GM12864 (cell line): Measurements from ENCODE around the gene PDE8B.
"Not testable (repeated sequence)": the region's sequence is repeated elsewhere in the genome, so short reads cannot be mapped to it uniquely, and the experiment has no call there.

Experiments
- DNase-seq: peaks from one replicate; pipeline ENCODE4 v3.0.0-alpha.2; 2011; ENCODE audit warnings: low read depth
- H3K4me3 ChIP-seq: 2 replicates; pipeline ENCODE4 v1.5.1; 2011; ENCODE audit warnings: mild to moderate bottlenecking, low read depth, low read length, control low read depth
- TF ChIP-seq, protein P1 (sequence below): IDR thresholded peaks from 2 replicates; pipeline ENCODE4 v1.5.1; 2011; ENCODE audit warnings: low read depth, mild to moderate bottlenecking, moderate library complexity, low read length, control low read depth, inconsistent platforms; ENCODE audit errors: missing control alignments

Gene PDE8B

DNA sequence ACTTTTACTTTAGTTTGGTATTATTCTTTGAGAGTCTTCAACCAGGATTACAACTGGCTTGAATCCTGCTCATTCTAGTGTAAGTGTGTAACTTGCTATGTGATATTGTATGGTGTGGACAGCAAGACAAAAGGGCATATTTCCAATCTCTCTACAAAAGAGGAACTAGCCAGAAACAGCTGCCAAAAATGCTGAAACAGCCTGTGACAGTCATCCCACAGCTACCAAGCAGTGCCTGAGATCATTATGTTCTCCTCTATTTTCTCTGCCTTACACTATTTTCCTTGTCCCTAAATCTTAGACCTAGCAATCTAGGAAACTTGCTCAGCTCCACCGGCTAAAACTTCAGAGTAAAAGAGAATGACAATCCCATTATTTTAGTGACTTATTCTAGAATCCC, 238.8 kb downstream of the PDE8B start:
- H3K4me3 ChIP-seq, result no peak overlapping the region
- TF ChIP-seq, protein P1, sequence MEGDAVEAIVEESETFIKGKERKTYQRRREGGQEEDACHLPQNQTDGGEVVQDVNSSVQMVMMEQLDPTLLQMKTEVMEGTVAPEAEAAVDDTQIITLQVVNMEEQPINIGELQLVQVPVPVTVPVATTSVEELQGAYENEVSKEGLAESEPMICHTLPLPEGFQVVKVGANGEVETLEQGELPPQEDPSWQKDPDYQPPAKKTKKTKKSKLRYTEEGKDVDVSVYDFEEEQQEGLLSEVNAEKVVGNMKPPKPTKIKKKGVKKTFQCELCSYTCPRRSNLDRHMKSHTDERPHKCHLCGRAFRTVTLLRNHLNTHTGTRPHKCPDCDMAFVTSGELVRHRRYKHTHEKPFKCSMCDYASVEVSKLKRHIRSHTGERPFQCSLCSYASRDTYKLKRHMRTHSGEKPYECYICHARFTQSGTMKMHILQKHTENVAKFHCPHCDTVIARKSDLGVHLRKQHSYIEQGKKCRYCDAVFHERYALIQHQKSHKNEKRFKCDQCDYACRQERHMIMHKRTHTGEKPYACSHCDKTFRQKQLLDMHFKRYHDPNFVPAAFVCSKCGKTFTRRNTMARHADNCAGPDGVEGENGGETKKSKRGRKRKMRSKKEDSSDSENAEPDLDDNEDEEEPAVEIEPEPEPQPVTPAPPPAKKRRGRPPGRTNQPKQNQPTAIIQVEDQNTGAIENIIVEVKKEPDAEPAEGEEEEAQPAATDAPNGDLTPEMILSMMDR, result no peak
- DNase-seq, result no peak

DNA sequence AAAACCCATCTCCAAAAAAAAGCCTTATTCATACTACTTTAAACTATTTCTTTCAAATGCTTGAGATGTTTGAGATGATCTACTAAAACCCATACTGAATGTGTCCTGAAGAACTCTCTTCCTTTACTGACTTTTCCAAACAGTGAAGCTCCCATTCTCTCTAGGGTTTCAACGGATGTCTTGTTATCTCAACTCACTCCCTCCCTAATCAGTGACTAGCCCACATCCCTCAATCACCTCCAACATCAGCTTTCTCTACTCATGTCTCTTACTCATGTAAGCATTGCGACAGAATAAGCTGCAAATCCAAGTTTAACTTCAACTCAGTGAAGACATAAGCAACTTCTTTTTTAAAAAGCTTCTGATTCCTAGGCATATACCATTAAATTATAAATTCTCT, 239.5 kb downstream of the PDE8B start:
- DNase-seq, result no peak
- TF ChIP-seq, protein P1, result no peak

DNA sequence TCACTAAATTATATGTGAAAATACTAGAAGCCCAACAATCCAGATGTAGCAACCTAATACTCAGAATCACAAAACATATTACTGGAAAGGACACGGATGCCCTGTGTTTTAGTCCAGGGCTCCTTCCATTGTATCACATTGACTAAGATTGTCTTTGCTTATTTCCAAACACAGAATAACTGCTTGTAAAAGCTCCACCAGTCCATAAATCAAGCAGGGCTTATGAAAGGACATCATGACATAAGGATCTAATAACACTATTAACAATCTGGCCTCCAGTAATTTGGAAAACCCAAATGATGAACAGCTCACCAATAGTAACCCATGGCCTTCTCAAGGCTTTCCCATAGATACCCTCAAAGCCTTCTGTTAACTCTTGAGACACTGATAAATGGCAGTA, 241.9 kb downstream of the PDE8B start:
- no peak overlapping the region for H3K4me3 ChIP-seq
- TF ChIP-seq, protein P1, result no peak
- DNase-seq, result no peak

More for the DNA sequence above, 239.5 kb downstream of the PDE8B start:
- no peak overlapping the region for H3K4me3 ChIP-seq

DNA sequence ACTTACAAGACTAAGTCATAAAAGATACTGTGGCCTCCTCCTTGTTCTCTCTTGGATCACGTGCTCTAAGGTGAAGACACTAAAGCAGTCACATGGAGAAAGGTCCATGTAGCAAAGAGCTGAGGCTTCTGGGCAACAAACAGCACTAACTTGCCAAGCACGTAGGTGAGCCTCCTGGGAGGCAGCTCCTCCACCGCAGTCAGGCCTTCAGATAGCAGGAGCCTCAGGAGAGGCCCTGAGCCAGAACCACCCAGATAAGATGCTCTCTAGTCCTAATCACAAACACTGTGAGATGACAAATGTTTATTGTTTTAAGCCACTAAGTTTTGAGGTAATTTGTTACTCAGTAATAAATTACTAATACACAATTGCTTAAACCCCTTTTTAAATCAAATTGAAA, 243.6 kb downstream of the PDE8B start:
- no peak overlapping the region for H3K4me3 ChIP-seq
- DNase-seq, result no peak
- TF ChIP-seq, protein P1, result no peak

GRCh38 chr5:77461287-77461686, 250.8 kb downstream of the PDE8B start:
- no peak overlapping the region for H3K4me3 ChIP-seq
- TF ChIP-seq, protein P1, result no peak
- no peak for DNase-seq

GRCh38 chr5:77463905-77464304, 253.4 kb downstream of the PDE8B start:
- no peak overlapping the region for H3K4me3 ChIP-seq
- no peak for DNase-seq
- TF ChIP-seq, protein P1, result no peak

DNA sequence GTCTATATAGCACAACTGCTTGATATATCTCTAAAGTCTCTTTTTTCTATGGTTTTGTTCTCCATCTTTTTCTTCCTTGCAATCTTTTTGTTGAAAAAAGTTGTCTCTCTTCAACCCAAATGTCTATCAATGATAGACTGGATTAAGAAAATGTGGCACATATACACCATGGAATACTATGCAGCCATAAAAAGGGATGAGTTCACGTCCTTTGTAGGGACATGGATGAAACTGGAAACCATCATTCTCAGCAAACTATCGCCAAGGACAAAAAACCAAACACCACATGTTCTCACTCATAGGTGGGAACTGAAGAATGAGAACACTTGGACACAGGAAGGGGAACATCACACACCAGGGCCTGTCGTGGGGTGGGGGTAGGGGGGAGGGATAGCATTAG, 258.4 kb downstream of the PDE8B start:
- not testable (repeated sequence) for DNase-seq, H3K4me3 ChIP-seq

- not testable (repeated sequence) for H3K4me3 ChIP-seq, DNase-seq
Observed at GRCh38 chr5:77475041-77475440, 264.6 kb downstream of the PDE8B start.
